GM12878 (cell line): ENCODE measurements around the gene DCTN1. TPM values are rescaled to one million over a fixed set of nuclear protein-coding genes. Genes with fewer than 3 reads are reported as not detected.

Source experiments
- ATF3 ChIP-seq: IDR thresholded peaks from 2 replicates; pipeline ENCODE4 v1.6.1; 2011; ENCODE audit warnings: low read depth, mild to moderate bottlenecking, low read length, moderate library complexity, borderline replicate concordance; ENCODE audit errors: extremely low read depth
- CREM ChIP-seq: IDR thresholded peaks from 2 replicates; pipeline ENCODE4 v1.6.1; 2014; ENCODE audit warnings: antibody characterized with exemption, low read depth
- E2F8 ChIP-seq: fragments of 450-650 bp; IDR thresholded peaks from 2 replicates; pipeline ENCODE4 v1.6.1; 2018; ENCODE audit warnings: mild to moderate bottlenecking, low read depth, moderate library complexity; ENCODE audit not compliant: partially characterized antibody
- IRF4 ChIP-seq: IDR thresholded peaks from 2 replicates; pipeline ENCODE4 v1.6.1; 2011; ENCODE audit warnings: low read depth, low read length
- KDM1A ChIP-seq: fragments of 200-600 bp; sonication (generic); IDR thresholded peaks from 2 replicates; pipeline ENCODE4 v1.6.1; 2016; ENCODE audit warnings: borderline replicate concordance
- MEF2A ChIP-seq: IDR thresholded peaks from 2 replicates; pipeline ENCODE4 v1.6.1; 2011; ENCODE audit warnings: low read depth, mild to moderate bottlenecking, low read length, moderate library complexity; ENCODE audit not compliant: insufficient read depth
- MEF2B ChIP-seq: fragments of 450-650 bp; IDR thresholded peaks from 2 replicates; pipeline ENCODE4 v1.6.1; 2018; ENCODE audit warnings: mild to moderate bottlenecking, moderate library complexity; ENCODE audit not compliant: partially characterized antibody, poor library complexity, severe bottlenecking
- NR2C2 ChIP-seq: IDR thresholded peaks from 2 replicates; pipeline ENCODE4 v1.6.1; 2011; ENCODE audit warnings: borderline replicate concordance, low read depth; ENCODE audit not compliant: control insufficient read depth, insufficient read length
- PAX8 ChIP-seq: fragments of 450-650 bp; IDR thresholded peaks from 2 replicates; pipeline ENCODE4 v1.6.1; 2017; ENCODE audit warnings: mild to moderate bottlenecking, moderate library complexity
- REST ChIP-seq: IDR thresholded peaks from 2 replicates; pipeline ENCODE4 v1.6.1; 2012; ENCODE audit warnings: mild to moderate bottlenecking, low read depth, low read length
- SIX5 ChIP-seq: IDR thresholded peaks from 2 replicates; pipeline ENCODE4 v1.6.1; 2011; ENCODE audit warnings: mild to moderate bottlenecking, low read depth, low read length, moderate library complexity; ENCODE audit not compliant: severe bottlenecking
- TAF1 ChIP-seq: IDR thresholded peaks from 2 replicates; pipeline ENCODE4 v1.6.1; 2011; ENCODE audit warnings: mild to moderate bottlenecking, low read depth, low read length, borderline replicate concordance
- polyA plus RNA-seq, 11 experiments: library from polyadenylated mRNA; depleted of rRNA in 4 of 11; unstranded in 6 of 11; stranded (reverse) in 5 of 11; fragments of >200 nt; fragmentation: Nextera tagmentation in 4 of 11; fragmentation: Illumina TruSeq in 1 of 11; extraction: Ambion mirVana in 4 of 11; extraction: Trizol in 1 of 11; gene quantifications; 1 replicate in 1 of 11; 2 replicates in 10 of 11; pipeline versions ENCODE4 v1.2.1 to v1.2.3, GENCODE V29; 2011 to 2016; ENCODE audit warnings: inconsistent platforms in 2 of 11, missing spikeins in 2 of 11, low read depth in 1 of 11
- total RNA-seq, 4 experiments: library from RNA; depleted of rRNA in 3 of 4; stranded (reverse); fragments of >200 nt in 3 of 4; fragmentation: Illumina TruSeq in 1 of 4; extraction: Trizol in 1 of 4; gene quantifications; 2 replicates each; pipeline versions ENCODE4 v1.2.1 to v1.2.3, GENCODE V29; 2013 to 2021

DCTN1 gene
- total and polyA plus RNA-seq, 10 of the 15 experiments (the other 5 are each of a cell fraction or from before 2014, with no cell fraction given) = 44.1 to 116 (median 64.8) TPM

- TF ChIP-seq KDM1A (no peak), IRF4 (no peak), CREM (no peak), NR2C2 (no peak), MEF2B (peak; percentile 58), MEF2A (0 out of 2 replicates have a peak, but pooled peaks have one; percentile 58), TAF1 (no peak), E2F8 (no peak), ATF3 (no peak), SIX5 (no peak), REST (no peak), PAX8 (no peak)
Observed at GRCh38 chr2:74419345-74419744, 39.2 kb upstream of the DCTN1 start (continued).
